Right ventricle myocardium superior (tissue), 1 donor: Measurements from ENCODE around the gene MDFI. TPM values are rescaled to one million over a fixed set of nuclear protein-coding genes. Genes with fewer than 3 reads are reported as not detected.

ENCODE experiments used
- ATAC-seq: fragments of 200-7000 bp; cut with Tn5 transposase; one replicate; pipeline ENCODE4 v1.9.1; 2020; ENCODE audit warnings: mild to moderate bottlenecking; ENCODE audit not compliant: poor library complexity
- DNase-seq: peaks from one replicate; pipeline ENCODE4 v3.0.0-alpha.2; 2020
- intact Hi-C: fragments of 100-400 bp; cut with DNase I; formaldehyde crosslinking; loops from one replicate; pipeline ENCODE4 v1.11.2; 2022
- total RNA-seq: library from RNA; stranded (reverse); fragmentation: NEBNext Ultra II Directional; extraction: Animal tissue kit (Norgen Biotek cat#: 25700); gene quantifications from one replicate; pipeline ENCODE4 v1.2.1, GENCODE V29; 2021
- donor health status: DM: no; HTN: yes; CAD: no; lungs with severe emphysema.

Gene MDFI
- total RNA-seq, 1 donor from 2014 or later: 1.1 TPM

- intact Hi-C loops: no loop called here
These were observed 52.5 kb downstream of the MDFI start for GRCh38 chr6:41690541-41691330.

GRCh38 chr6:41691426-41692079, 53.3 kb downstream of the MDFI start:
- ATAC-seq (no peak), DNase-seq (peak; percentile 30)
- intact Hi-C loops: no loop called here

More at GRCh38 chr6:41690541-41691330, 52.5 kb downstream of the MDFI start:
- ATAC-seq (no peak), DNase-seq (peak; percentile 38)

- DNase-seq (peak; percentile 18), ATAC-seq (no peak)
- intact Hi-C loops: no loop called here
These were observed 53.9 kb downstream of the MDFI start for GRCh38 chr6:41692080-41692675.

DNA sequence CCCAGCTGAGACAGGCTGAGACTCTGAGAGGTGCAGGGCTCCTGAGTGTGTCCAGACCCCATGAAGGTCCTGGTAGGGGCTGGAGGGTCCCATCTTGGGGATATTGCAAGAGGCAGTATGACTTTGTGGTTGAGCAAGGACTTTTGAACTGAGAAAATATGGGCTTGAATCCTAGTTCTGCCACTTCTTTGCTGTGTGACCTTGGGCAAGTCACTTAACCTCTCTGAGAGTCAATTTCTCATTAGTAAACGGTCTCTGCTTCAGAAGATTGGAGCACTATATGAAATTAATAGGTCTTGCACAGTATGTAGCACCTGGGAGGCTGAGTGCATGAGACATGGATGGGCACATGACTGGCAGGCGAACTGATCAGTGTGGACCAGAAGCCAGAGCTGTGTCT, 54.5 kb downstream of the MDFI start:
- DNase-seq: no peak
- no peak for ATAC-seq
- intact Hi-C loops: no loop called here

DNA sequence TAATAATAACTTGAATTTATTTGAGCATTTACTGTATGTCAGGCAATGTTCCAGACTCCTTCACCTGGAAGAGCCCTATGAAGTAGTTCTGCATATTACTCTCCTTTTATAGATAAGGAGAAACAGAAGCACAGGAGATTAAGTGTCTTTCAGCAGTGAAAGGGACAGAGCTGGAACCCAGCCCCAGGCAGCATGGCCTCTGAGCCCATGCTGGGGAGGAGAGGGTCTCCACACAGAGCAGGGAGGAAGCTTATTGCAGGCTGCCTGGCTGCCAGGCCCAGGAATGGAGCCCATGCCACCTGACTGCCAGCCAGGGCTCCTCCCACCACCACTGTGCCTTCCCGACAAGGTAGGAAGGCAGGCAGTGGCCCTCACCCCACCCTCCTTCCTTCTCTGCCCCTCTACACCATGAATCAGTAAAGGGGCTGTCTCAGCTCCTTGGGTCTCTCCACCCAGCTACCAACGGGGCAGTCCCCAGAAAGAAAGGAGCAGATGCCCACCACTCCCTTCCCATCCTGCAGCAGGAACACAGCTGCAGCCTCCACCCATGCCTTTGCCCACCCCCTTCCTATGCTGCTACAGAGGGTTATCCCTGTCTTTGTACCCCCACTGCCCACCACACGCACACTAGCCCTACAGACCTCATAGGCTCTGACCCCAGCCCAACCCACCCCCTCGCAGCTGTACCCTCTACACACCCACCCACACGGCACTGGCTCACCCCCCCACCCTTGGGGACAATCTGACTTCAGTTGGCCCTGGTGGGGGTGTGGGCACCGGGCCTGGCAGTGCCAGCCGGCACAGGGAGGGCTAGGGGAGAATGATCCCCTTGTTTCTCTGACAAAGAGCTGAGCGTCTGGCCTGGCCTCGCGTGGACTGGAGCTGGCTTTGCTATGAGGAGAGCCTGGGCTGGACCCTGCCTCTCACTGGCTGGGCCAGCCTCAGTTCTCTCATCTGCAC, 55.3 kb downstream of the MDFI start:
- ATAC-seq (peak; percentile 60), DNase-seq (peak; percentile 45)
- intact Hi-C loops: no loop called here

GRCh38 chr6:41694815-41695526, 56.7 kb downstream of the MDFI start:
- intact Hi-C loops: no loop called here
- DNase-seq (peak; percentile 17), ATAC-seq (no peak)

GRCh38 chr6:41695825-41696224, 57.6 kb downstream of the MDFI start:
- ATAC-seq: no peak

GRCh38 chr6:41696788-41697187, 58.5 kb downstream of the MDFI start:
- DNase-seq: peak; percentile 23
- intact Hi-C loops: no loop called here
- no peak for ATAC-seq

More at GRCh38 chr6:41695825-41696224, 57.6 kb downstream of the MDFI start:
- intact Hi-C loops: no loop called here
- DNase-seq: peak; percentile 29

DNA sequence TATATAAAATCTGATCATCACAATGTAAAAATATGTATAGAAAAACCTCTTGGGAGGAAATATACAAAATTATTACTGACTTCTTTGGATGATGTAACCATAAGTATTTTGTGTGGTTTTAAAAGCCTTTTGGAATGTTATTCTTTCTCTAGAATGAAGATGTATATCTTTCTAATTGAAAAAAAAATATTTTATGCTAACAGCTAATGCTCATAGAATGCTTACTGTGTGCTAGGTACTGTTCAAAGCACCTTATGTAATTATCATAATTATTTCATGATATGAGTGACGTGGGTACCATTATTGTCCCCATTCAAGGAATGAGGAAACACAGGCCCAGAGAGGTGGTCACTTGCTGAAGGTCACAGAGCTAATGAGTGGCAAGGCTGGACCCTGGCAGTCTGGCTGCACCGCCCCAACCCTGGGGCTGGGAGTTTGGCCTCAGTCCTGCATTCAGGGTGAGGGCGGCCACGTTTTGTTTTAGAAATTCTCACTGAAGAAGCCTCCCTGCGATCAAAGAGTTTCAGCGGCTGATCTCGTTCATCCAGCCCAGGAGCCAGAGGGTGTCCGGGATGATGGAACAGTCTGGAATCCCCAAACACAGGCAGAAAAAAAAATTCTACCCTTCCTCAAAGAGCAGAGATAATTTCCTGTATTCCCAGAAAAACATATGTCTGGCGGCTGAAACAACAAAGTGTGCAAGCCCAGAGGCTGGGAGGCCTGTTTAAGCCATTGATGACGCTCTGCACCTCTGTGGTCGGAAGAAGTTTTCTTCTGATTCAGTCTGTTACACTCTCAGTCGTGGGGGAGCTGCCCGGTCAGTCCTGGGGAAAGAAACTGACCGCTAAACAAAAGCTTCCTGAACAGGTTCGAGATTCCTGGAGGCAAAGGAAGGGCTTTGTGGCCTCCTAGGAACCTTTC, 59.9 kb downstream of the MDFI start:
- DNase-seq (peak; percentile 23), ATAC-seq (no peak)
- intact Hi-C loops: no loop called here

DNA sequence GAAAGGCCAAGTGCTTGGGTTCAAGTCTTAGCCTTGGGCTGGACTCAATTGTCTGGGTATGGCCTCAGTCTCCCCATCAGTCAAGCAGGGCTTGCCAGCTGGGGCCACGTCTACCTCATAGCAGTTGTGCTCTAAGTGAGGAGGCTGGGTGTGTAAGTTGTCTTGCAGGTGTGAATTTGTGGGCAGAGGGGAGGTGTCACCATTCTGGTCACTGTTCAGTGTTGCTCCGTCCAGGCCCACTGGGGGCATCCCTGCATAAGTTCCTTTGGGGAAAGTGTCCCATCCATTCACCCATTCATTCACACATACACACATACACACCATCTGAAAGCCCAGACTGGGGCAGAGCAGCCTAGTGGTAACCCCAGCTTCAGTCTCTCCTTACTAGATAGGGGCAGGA, 60.8 kb downstream of the MDFI start:
- intact Hi-C loops: no loop called here
- DNase-seq (peak; percentile 25), ATAC-seq (no peak)

GRCh38 chr6:41700463-41701347, 62.4 kb downstream of the MDFI start:
- ATAC-seq (peak; percentile 11), DNase-seq (peak; percentile 13)
- intact Hi-C loops: no loop called here

DNA sequence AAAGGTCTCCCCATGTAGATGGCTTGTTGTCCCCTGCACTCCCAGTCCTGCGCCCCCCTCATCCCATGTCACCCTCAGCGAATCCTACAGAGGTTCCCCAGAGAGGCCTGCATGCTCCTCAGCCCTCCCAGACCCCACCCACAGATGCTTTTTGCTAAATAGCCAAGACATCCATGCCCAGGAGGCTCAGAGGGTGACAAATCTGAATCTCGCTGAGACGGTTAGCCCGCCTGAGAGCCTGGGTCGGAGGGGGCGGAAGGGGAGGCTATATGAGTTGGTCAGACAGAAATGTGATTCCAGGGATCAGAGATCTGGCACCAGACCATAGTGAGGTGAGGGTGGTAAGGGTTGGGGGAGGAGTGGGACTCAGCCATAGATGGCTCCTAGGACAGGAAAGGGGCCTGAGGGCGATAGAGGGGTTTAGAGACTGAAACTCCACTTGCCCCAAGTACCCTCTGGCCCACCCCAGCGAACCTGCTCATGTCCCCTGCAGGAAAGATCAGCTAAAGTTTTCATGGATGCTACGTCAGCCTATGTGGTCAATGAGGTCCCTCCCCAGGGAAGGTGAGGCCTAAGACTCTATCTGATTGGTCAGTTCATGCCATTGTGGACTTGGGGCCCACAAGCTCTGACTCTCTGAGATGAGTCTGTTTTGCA, 63.9 kb downstream of the MDFI start:
- intact Hi-C loops: no loop called here
- no peak for ATAC-seq

DNA sequence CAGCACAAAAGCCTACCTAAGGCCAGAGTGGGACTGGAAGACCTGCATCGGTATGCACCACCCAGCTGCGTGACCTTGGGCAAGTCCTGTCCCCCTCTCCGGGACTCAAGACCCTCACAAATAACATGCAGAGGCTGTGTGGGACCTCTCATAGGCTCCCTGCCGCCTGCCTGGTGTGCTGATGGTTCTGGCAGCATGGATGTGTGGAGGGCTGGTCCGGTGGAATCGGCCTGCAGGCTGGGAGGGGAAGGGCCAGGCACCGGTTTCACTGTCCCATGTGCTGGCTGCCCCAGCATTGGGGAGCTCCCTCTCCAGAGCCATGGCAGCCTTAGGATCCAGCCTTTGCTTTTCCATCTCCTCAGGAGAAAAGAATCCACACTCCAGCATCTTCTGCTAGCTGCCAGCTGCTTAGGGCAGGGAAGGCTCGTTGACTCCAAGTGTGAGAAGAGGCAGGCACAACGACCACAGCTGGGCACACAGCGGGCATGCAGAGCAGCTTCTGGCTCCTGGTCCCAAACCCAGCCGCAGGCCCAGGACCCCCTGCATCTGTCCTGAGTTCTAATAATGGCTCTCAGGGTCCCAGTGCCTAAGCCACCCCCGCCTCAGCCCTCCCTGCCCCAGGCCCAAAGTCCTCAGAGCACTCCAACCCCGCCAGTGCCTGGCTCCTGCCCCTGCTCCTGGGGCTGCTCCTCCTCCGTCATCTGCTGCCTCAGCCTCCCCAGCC, 64.7 kb downstream of the MDFI start:
- intact Hi-C loops: no loop called here
- peak; percentile 38 for DNase-seq
- no peak for ATAC-seq

More for the DNA sequence above, 63.9 kb downstream of the MDFI start:
- peak; percentile 20 for DNase-seq
